SK-N-SH treated with all-trans-retinoic acid at 6 μM for 48 hours (cell line): ENCODE results near the gene ZNF765.
A peak's percentile ranks its signal among the peaks of the same experiment; 100 is the strongest.
"Not testable (repeated sequence)": the region's sequence is repeated elsewhere in the genome, so short reads cannot be mapped to it uniquely, and the experiment has no call there.

Source experiments
- ATAC-seq: fragments of 200-7000 bp; cut with Tn5 transposase; 3 replicates; pipeline ENCODE4 v1.9.1; 2020; ENCODE audit warnings: mild to moderate bottlenecking, moderate library complexity
- ARNTL ChIP-seq: fragments of 450-650 bp; formaldehyde crosslinking; IDR thresholded peaks from 2 replicates; pipeline ENCODE4 v1.5.0; 2020; ENCODE audit warnings: low read depth, mild to moderate bottlenecking, moderate library complexity, borderline replicate concordance
- BACH2 ChIP-seq: fragments of 250-450 bp; sonication (Bioruptor Pico); IDR thresholded peaks from 2 replicates; pipeline ENCODE4 v1.9.0; 2021; ENCODE audit warnings: mild to moderate bottlenecking, borderline replicate concordance
- ESRRG ChIP-seq: fragments of 250-450 bp; sonication (Bioruptor Pico); IDR thresholded peaks from 2 replicates; pipeline ENCODE4 v1.6.1; 2021; ENCODE audit warnings: mild to moderate bottlenecking
- GLIS3 ChIP-seq: fragments of 250-450 bp; sonication (Bioruptor Pico); IDR thresholded peaks from 2 replicates; pipeline ENCODE4 v1.5.0; 2020; ENCODE audit warnings: mild to moderate bottlenecking, moderate library complexity
- ISL1 ChIP-seq: fragments of 250-450 bp; sonication (Bioruptor Pico); IDR thresholded peaks from 2 replicates; pipeline ENCODE4 v2.1.2; 2022; ENCODE audit warnings: mild to moderate bottlenecking, moderate library complexity
- PPARA ChIP-seq: fragments of 250-450 bp; sonication (Bioruptor Pico); IDR thresholded peaks from 2 replicates; pipeline ENCODE4 v1.5.0; 2020; ENCODE audit warnings: mild to moderate bottlenecking, borderline replicate concordance
- RARB ChIP-seq: fragments of 250-450 bp; sonication (Bioruptor Pico); IDR thresholded peaks from 2 replicates; pipeline ENCODE4 v1.8.0; 2021; ENCODE audit warnings: mild to moderate bottlenecking, moderate library complexity
- SNAI2 ChIP-seq: fragments of 250-450 bp; sonication (Bioruptor Pico); IDR thresholded peaks from 2 replicates; pipeline ENCODE4 v1.5.0; 2020; ENCODE audit warnings: mild to moderate bottlenecking, moderate library complexity
- TOX ChIP-seq: fragments of 250-450 bp; sonication (Bioruptor Pico); IDR thresholded peaks from 2 replicates; pipeline ENCODE4 v1.8.0; 2021; ENCODE audit warnings: mild to moderate bottlenecking, moderate library complexity, borderline replicate concordance
- ZC3H10 ChIP-seq: fragments of 250-450 bp; sonication (Bioruptor Pico); IDR thresholded peaks from 2 replicates; pipeline ENCODE4 v1.5.1; 2021; ENCODE audit warnings: mild to moderate bottlenecking, moderate library complexity
- ZFP30 ChIP-seq: fragments of 450-650 bp; formaldehyde crosslinking; IDR thresholded peaks from 2 replicates; pipeline ENCODE4 v1.5.0; 2022; ENCODE audit warnings: mild to moderate bottlenecking, moderate library complexity
- ZNF565 ChIP-seq: fragments of 450-650 bp; formaldehyde crosslinking; conservative IDR thresholded peaks from 2 replicates; pipeline ENCODE4 v1.5.0; 2020; ENCODE audit warnings: low read depth, mild to moderate bottlenecking, moderate library complexity
- ZNF70 ChIP-seq: fragments of 450-650 bp; formaldehyde crosslinking; IDR thresholded peaks from 2 replicates; pipeline ENCODE4 v1.5.0; 2020; ENCODE audit warnings: mild to moderate bottlenecking, moderate library complexity
- TF ChIP-seq, protein P1 (sequence below): fragments of 250-450 bp; sonication (Bioruptor Pico); IDR thresholded peaks from 2 replicates; pipeline ENCODE4 v1.8.0; 2020; ENCODE audit warnings: mild to moderate bottlenecking, moderate library complexity, borderline replicate concordance
- TF ChIP-seq, protein P2 (sequence below): fragments of 250-450 bp; sonication (Bioruptor Pico); IDR thresholded peaks from 2 replicates; pipeline ENCODE4 v1.5.0; 2020; ENCODE audit warnings: mild to moderate bottlenecking, moderate library complexity
- TF ChIP-seq, protein P3 (sequence below): fragments of 250-450 bp; sonication (Bioruptor Pico); IDR thresholded peaks from 2 replicates; pipeline ENCODE4 v1.5.1; 2020; ENCODE audit warnings: low read depth, mild to moderate bottlenecking, moderate library complexity
- TF ChIP-seq, protein P4 (sequence below): fragments of 250-450 bp; sonication (Bioruptor Pico); IDR thresholded peaks from 2 replicates; pipeline ENCODE4 v1.8.0; 2021; ENCODE audit warnings: low read depth, mild to moderate bottlenecking, moderate library complexity, borderline replicate concordance

ZNF765 gene

DNA sequence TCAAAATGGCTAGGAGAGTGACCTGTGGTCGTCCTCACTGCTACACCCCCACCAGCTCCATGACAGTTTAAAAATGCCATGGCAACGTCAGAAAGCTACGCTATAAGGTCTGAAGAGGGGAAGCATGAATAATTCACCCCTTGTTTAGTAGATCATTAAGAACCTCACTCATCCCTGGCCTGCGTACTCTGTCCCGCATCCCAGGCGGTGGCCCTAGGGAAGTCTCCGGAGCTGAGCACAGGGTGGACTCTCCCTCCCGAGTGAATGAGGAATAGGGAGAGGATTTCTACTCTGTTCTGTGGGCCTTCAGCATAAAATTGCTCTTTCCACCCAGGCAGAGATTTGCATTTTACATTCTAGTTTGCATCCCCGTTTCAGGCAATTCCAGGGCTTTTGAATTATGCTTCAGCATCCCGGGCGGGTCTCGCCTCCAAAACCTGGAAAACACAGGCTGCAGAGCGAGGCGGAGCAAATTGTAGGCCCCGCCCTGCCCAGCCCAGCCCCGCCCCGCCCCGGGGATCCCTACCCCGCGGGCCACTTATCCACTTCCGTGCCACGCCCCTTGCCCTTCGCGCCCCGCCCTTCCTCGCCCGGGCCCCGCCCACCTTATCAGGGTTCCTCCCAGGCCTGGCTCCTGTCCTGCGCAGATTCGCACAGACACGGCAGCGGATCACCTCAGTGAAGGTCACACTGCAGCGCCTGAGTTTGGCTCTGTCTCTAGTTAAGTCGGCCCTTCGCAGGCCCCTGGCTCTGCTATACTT is 36.9 kb upstream of the ZNF765 start (continued):
- TF ChIP-seq, protein P1, sequence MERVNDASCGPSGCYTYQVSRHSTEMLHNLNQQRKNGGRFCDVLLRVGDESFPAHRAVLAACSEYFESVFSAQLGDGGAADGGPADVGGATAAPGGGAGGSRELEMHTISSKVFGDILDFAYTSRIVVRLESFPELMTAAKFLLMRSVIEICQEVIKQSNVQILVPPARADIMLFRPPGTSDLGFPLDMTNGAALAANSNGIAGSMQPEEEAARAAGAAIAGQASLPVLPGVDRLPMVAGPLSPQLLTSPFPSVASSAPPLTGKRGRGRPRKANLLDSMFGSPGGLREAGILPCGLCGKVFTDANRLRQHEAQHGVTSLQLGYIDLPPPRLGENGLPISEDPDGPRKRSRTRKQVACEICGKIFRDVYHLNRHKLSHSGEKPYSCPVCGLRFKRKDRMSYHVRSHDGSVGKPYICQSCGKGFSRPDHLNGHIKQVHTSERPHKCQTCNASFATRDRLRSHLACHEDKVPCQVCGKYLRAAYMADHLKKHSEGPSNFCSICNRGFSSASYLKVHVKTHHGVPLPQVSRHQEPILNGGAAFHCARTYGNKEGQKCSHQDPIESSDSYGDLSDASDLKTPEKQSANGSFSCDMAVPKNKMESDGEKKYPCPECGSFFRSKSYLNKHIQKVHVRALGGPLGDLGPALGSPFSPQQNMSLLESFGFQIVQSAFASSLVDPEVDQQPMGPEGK (CRISPR knock-in tag): no peak
- no peak for TF ChIP-seq ZNF70 (CRISPR knock-in tag)
- no peak for TF ChIP-seq ZNF565 (CRISPR knock-in tag)
- TF ChIP-seq, all 23 proteins: peak for 0

DNA sequence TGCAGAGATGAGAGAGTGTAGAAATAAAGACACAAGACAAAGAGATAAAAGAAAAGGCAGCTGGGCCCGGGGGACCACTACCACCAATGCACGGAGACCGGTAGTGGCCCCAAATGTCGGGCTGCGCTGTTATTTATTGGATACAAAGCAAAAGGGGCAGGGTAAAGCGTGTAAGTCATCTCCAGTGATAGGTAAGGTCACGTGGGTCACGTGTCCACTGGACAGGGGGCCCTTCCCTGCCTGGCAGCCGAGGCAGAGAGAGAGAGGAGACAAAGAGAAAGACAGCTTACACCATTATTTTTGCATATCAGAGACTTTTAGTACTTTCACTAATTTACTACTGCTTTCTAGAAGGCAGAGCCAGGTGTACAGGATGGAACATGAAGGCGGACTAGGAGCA is 34.9 kb upstream of the ZNF765 start:
- not testable (repeated sequence) for ATAC-seq

DNA sequence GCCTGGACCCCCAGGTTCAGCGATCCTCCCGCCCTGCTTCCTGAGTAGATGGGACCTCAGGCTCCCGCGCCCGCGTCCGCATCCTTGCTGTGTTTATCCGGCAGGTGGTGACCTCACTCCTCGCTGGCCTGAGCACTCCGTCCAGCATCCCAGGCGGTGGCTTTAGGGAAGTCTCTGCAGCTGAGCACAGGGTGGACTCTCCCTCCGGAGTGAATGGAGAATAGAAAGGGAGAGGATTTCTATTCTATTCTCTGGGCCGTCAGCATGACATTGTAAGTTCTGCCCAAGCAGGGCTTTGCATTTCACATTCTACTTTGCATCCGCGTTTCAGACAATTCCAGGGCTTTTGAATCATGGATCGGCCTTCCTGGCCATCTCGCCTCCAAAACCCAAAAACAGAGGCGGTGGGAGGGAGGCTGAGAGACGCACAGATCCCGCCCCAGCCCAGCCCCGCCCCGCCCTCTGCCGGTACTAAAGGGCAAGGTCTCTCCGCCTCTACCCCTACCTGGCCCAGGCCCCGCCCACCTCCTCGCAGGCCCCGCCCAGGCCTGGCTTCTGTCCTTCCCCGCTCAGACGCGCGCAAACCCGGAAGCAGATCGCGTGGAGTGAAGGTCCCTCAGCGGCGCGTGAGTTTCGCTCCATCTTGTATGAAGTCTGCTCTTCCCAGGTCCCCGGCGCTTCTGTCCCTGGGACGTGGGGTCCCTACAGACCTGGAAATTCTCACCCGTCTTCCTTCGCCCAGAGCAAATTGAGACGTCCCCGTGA is 29.6 kb upstream of the ZNF765 start, which contains the start of gene ZNF525:
TSS of gene ZNF525 (plus strand) at position 572 of the 765 bp plus-strand sequence. CDS start 6,577 bp downstream, outside the sequence.
- no peak for TF ChIP-seq ZNF565 (CRISPR knock-in tag)
- TF ChIP-seq GLIS3 (CRISPR knock-in tag): no peak
- no peak for TF ChIP-seq TOX (CRISPR knock-in tag)
- TF ChIP-seq ISL1 (CRISPR knock-in tag): no peak
- TF ChIP-seq BACH2: no peak
- TF ChIP-seq, protein P1 (CRISPR knock-in tag): no peak
- no peak for TF ChIP-seq ARNTL (CRISPR knock-in tag)
- no peak for TF ChIP-seq PPARA (CRISPR knock-in tag)
- no peak for TF ChIP-seq ZFP30 (CRISPR knock-in tag)
- TF ChIP-seq, protein P2, sequence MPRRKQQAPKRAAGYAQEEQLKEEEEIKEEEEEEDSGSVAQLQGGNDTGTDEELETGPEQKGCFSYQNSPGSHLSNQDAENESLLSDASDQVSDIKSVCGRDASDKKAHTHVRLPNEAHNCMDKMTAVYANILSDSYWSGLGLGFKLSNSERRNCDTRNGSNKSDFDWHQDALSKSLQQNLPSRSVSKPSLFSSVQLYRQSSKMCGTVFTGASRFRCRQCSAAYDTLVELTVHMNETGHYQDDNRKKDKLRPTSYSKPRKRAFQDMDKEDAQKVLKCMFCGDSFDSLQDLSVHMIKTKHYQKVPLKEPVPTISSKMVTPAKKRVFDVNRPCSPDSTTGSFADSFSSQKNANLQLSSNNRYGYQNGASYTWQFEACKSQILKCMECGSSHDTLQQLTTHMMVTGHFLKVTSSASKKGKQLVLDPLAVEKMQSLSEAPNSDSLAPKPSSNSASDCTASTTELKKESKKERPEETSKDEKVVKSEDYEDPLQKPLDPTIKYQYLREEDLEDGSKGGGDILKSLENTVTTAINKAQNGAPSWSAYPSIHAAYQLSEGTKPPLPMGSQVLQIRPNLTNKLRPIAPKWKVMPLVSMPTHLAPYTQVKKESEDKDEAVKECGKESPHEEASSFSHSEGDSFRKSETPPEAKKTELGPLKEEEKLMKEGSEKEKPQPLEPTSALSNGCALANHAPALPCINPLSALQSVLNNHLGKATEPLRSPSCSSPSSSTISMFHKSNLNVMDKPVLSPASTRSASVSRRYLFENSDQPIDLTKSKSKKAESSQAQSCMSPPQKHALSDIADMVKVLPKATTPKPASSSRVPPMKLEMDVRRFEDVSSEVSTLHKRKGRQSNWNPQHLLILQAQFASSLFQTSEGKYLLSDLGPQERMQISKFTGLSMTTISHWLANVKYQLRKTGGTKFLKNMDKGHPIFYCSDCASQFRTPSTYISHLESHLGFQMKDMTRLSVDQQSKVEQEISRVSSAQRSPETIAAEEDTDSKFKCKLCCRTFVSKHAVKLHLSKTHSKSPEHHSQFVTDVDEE (CRISPR knock-in tag): no peak
- peak; percentile 99 for ATAC-seq

DNA sequence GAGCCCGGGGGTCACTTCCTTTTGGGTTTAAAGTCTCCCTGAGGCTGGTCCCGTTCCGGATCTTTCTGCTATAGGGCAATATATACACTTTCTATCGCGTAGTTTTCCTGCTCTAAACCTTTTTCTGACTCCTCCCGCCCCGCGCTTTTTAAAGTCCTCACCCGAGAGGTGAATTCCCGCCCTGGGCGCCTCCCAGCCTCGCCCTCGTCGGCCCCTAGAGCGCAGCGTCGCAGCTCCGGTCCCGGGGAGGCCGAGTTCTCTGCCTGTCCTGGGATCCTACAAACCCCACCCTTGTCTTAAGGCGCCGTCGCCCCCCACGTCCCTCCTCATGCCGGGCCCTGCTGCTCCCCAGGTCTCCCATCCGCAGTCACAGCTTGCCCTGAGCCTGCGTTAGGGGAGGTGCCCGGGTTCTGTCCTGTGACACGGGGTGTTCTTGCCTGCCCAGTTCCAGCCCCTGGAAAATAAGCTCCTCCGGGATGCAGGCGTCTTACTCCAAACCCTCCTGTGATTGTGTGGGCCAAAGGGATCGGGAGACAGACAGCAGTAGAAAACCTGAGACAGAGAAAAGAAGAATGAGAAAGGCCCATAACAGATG is 29.0 kb upstream of the ZNF765 start:
- ATAC-seq: peak; percentile 68
- no peak for TF ChIP-seq ARNTL (CRISPR knock-in tag)
- no peak for TF ChIP-seq SNAI2 (CRISPR knock-in tag)
- TF ChIP-seq ZFP30 (CRISPR knock-in tag): no peak

DNA sequence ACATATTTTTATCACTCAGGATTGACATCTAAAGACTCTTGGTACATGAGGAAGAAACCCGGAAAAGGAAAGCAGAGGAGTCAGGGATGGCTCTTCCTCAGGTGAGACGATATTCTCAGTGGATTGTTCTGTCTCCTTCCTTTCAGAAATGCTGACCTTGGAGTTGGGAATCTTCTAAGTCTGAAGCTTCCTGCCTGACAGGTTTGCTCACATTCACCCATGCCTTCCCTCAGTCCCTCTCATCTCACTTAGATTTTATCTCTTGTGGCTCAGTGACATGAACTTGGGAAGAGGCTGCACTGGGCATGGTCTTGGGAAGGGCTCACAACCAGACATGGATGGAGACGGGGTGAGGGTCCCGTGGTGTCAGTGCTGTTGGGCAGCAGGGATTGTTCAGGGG is 22.8 kb upstream of the ZNF765 start:
- no peak for ATAC-seq
- TF ChIP-seq ESRRG (CRISPR knock-in tag) (no peak), TOX (CRISPR knock-in tag) (no peak), ZFP30 (CRISPR knock-in tag) (no peak), ZC3H10 (CRISPR knock-in tag) (no peak), RARB (CRISPR knock-in tag) (no peak), PPARA (CRISPR knock-in tag) (no peak)
- TF ChIP-seq, protein P3, sequence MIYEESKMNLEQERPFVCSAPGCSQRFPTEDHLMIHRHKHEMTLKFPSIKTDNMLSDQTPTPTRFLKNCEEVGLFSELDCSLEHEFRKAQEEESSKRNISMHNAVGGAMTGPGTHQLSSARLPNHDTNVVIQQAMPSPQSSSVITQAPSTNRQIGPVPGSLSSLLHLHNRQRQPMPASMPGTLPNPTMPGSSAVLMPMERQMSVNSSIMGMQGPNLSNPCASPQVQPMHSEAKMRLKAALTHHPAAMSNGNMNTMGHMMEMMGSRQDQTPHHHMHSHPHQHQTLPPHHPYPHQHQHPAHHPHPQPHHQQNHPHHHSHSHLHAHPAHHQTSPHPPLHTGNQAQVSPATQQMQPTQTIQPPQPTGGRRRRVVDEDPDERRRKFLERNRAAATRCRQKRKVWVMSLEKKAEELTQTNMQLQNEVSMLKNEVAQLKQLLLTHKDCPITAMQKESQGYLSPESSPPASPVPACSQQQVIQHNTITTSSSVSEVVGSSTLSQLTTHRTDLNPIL (CRISPR knock-in tag): no peak
- TF ChIP-seq, protein P4, sequence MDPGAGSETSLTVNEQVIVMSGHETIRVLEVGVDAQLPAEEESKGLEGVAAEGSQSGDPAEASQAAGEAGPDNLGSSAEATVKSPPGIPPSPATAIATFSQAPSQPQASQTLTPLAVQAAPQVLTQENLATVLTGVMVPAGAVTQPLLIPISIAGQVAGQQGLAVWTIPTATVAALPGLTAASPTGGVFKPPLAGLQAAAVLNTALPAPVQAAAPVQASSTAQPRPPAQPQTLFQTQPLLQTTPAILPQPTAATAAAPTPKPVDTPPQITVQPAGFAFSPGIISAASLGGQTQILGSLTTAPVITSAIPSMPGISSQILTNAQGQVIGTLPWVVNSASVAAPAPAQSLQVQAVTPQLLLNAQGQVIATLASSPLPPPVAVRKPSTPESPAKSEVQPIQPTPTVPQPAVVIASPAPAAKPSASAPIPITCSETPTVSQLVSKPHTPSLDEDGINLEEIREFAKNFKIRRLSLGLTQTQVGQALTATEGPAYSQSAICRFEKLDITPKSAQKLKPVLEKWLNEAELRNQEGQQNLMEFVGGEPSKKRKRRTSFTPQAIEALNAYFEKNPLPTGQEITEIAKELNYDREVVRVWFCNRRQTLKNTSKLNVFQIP (CRISPR knock-in tag): no peak
- TF ChIP-seq, protein P2 (CRISPR knock-in tag): no peak
